ENCODE data around the gene ASCC2.

ASCC2 gene

DNA sequence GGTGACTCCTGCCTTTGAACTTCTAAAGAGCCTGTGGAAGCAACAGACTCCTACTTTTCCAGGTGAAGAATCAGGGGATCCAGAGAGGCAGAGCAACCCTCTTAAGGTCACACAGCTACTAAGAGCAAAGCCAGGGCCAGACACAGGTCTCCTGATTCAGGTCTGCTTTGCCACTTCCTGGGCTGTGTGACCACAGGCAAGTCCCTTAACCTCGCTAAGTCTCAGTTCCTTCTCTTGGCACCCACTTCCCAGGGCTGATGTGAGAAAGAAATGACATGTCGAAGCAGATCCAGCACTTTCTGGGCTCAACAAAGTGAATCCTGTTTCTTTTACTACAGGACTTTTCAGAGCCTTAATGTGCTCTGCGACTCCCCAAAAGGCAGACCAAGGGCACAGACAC lies 40.7 kb downstream of the ASCC2 start:
- H3K9me3 ChIP-seq (ENCODE audit: control insufficient read depth in 1 of 2, low read length in 2 of 2): no peaks in the 10 kb centered on the region
- no peaks in the 10 kb centered on the region for H3K27me3 ChIP-seq (ENCODE audit: control insufficient read depth in 1 of 2, insufficient read depth in 2 of 2, low read length in 2 of 2)
- no peak overlapping the region for H3K4me3 ChIP-seq (ENCODE audit: low read depth in 1 of 2, low read length in 2 of 2)
- H3K9ac ChIP-seq (ENCODE audit: low read depth in 1 of 2, low read length in 2 of 2): no peak overlapping the region
- peaks cover 42 to 87% of the 10 kb centered on the region in 2 donors for H3K36me3 ChIP-seq (ENCODE audit: control insufficient read depth in 1 of 2, insufficient read depth in 2 of 2, low read length in 2 of 2)
- H3K27ac ChIP-seq (ENCODE audit: low read depth, low read length): no peak overlapping the region
- H3K4me1 ChIP-seq (ENCODE audit: control insufficient read depth in 1 of 2, insufficient read depth in 2 of 2, low read length in 2 of 2): peaks cover 11 to 21% of the 10 kb centered on the region in 2 donors

DNA sequence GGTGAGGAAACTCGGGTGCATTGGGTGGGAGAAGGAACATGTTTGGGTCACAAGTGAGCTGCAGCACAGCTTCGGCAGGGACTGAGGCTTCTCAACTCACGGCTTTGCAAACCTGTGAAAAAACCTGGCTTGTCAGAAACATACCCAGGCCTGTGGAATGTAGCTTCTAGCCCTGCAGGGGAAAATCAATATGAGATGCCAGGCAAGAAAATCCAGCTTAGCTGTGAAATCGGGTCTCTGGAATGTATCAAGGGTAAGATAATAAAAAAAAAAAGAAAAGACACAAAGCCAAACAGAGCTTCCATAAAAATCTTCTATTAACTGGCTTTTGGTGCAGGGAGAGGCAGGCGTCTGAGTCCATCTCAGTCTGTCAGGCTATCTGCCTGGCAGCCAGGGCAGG lies 42.4 kb downstream of the ASCC2 start:
- H3K9me3 ChIP-seq (ENCODE audit: control insufficient read depth in 1 of 2, low read length in 2 of 2): no peaks in the 10 kb centered on the region
- H3K27ac ChIP-seq (ENCODE audit: low read depth, low read length): no peak overlapping the region
- H3K9ac ChIP-seq (ENCODE audit: low read depth in 1 of 2, low read length in 2 of 2): no peak overlapping the region
- peaks cover 11 to 21% of the 10 kb centered on the region in 2 donors for H3K4me1 ChIP-seq (ENCODE audit: control insufficient read depth in 1 of 2, insufficient read depth in 2 of 2, low read length in 2 of 2)
- H3K4me3 ChIP-seq (ENCODE audit: low read depth in 1 of 2, low read length in 2 of 2): no peak overlapping the region
- H3K27me3 ChIP-seq (ENCODE audit: control insufficient read depth in 1 of 2, insufficient read depth in 2 of 2, low read length in 2 of 2): no peaks in the 10 kb centered on the region
- peaks cover 33 to 87% of the 10 kb centered on the region in 2 donors for H3K36me3 ChIP-seq (ENCODE audit: control insufficient read depth in 1 of 2, insufficient read depth in 2 of 2, low read length in 2 of 2)

DNA sequence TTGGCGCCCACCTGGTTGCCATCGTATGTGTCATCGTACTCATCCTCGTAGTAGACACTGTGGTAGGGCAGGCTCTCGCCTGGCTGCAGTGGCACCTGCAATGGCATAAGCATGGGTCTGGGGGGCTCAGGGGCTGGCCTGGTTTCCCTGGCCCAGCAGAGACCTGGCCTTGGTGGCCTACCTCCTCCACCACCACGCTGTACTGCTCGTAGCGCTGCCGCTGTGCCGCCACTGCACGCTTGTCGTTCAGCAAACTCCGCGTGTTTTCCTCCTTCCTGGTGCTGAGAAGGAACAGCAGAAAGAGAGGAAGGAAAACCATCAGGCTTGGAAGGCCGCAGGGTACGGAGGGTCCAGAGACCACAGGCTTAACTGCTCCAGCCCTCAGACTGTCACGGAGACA lies 44.7 kb downstream of the ASCC2 start:
- Histone ChIP-seq H3K27ac (ENCODE audit: low read depth, low read length) (no peak overlapping the region), H3K9me3 (ENCODE audit: control insufficient read depth in 1 of 2, low read length in 2 of 2) (no peaks in the 10 kb centered on the region), H3K27me3 (ENCODE audit: control insufficient read depth in 1 of 2, insufficient read depth in 2 of 2, low read length in 2 of 2) (no peaks in the 10 kb centered on the region), H3K4me3 (ENCODE audit: low read depth in 1 of 2, low read length in 2 of 2) (no peak overlapping the region), H3K4me1 (ENCODE audit: control insufficient read depth in 1 of 2, insufficient read depth in 2 of 2, low read length in 2 of 2) (peaks cover 2 to 9% of the 10 kb centered on the region in 2 donors), H3K36me3 (ENCODE audit: control insufficient read depth in 1 of 2, insufficient read depth in 2 of 2, low read length in 2 of 2) (peaks cover 32 to 89% of the 10 kb centered on the region in 2 donors), H3K9ac (ENCODE audit: low read depth in 1 of 2, low read length in 2 of 2) (no peak overlapping the region)

DNA sequence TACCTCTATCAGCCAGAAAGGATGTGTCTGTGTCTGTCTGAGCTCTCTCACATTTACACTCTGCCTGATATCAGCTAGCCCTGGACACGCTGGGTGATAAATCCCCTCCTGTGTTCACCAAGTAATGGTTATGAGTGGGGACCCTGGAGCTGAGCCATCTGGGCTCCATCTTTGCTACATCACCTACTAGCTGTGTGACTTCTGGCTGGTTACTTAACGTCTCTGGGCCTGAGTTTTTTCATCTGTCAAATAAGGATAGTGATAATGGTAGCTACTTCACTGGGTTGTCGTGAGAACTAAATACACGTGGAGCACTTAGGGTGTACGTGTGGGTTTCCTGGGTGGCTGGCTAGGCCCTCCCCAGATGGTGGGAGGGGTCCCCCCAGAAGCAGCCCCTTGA lies 48.0 kb downstream of the ASCC2 start:
- H3K4me3 ChIP-seq (ENCODE audit: low read depth in 1 of 2, low read length in 2 of 2): no peak overlapping the region
- H3K4me1 ChIP-seq (ENCODE audit: control insufficient read depth in 1 of 2, insufficient read depth in 2 of 2, low read length in 2 of 2): no peaks in the 10 kb centered on the region
- peaks cover 36 to 71% of the 10 kb centered on the region in 2 donors for H3K36me3 ChIP-seq (ENCODE audit: control insufficient read depth in 1 of 2, insufficient read depth in 2 of 2, low read length in 2 of 2)
- no peak overlapping the region for H3K9ac ChIP-seq (ENCODE audit: low read depth in 1 of 2, low read length in 2 of 2)
- no peaks in the 10 kb centered on the region for H3K9me3 ChIP-seq (ENCODE audit: control insufficient read depth in 1 of 2, low read length in 2 of 2)
- H3K27me3 ChIP-seq (ENCODE audit: control insufficient read depth in 1 of 2, insufficient read depth in 2 of 2, low read length in 2 of 2): no peaks in the 10 kb centered on the region
- no peak overlapping the region for H3K27ac ChIP-seq (ENCODE audit: low read depth, low read length)

DNA sequence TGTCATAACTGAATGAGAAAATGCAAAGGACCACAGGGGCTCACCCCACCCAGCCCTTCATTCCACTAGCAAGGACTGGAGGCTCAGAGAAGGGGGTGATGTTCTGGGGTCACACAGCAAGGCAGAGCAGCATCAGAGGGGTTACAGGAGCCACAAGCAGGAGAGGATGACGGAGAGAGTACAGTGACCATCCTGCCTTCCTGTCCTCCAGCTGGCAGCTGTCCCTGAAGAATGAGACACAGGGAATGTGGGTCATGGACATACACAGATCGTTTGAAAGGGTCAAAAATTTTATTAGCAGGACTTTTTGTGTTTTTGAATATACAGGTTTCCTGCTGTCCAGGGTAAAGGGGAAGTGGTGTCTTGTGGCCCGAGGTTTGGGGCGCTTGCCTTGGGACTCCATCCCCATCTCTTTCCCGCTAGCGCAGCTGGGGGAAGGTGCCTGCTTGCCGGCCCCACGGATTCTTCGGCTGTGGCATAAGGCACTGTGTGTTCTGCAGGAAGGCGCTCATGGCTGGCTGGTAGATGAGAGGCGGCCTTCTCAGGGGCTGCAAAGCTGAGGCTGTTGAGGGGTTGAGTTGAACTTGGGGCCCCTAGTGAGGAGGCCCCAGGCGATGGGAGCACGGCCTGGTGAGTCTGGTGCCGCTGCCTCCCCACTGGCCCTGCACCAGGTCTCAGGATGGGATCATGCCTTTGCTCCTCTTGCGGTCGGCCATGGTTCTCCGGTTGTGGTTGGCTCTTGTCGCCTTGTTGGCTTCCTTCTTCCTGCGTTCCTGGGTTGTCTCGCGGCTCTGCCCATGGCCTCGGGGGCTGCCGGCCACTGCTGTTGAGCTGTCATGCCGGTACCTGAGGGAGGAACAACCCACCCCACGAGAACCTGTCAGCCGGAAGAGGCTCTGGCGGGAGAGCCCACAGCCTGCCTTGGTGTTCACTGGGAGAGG lies 49.5 kb downstream of the ASCC2 start:
- Histone ChIP-seq H3K27ac (ENCODE audit: low read depth, low read length) (no peak overlapping the region), H3K9me3 (ENCODE audit: control insufficient read depth in 1 of 2, low read length in 2 of 2) (no peaks in the 10 kb centered on the region), H3K9ac (ENCODE audit: low read depth in 1 of 2, low read length in 2 of 2) (no peak overlapping the region), H3K36me3 (ENCODE audit: control insufficient read depth in 1 of 2, insufficient read depth in 2 of 2, low read length in 2 of 2) (peaks cover 32 to 63% of the 10 kb centered on the region in 2 donors), H3K4me3 (ENCODE audit: low read depth in 1 of 2, low read length in 2 of 2) (no peak overlapping the region), H3K27me3 (ENCODE audit: control insufficient read depth in 1 of 2, insufficient read depth in 2 of 2, low read length in 2 of 2) (no peaks in the 10 kb centered on the region), H3K4me1 (ENCODE audit: control insufficient read depth in 1 of 2, insufficient read depth in 2 of 2, low read length in 2 of 2) (peaks cover 0 to 6% of the 10 kb centered on the region in 2 donors)

DNA sequence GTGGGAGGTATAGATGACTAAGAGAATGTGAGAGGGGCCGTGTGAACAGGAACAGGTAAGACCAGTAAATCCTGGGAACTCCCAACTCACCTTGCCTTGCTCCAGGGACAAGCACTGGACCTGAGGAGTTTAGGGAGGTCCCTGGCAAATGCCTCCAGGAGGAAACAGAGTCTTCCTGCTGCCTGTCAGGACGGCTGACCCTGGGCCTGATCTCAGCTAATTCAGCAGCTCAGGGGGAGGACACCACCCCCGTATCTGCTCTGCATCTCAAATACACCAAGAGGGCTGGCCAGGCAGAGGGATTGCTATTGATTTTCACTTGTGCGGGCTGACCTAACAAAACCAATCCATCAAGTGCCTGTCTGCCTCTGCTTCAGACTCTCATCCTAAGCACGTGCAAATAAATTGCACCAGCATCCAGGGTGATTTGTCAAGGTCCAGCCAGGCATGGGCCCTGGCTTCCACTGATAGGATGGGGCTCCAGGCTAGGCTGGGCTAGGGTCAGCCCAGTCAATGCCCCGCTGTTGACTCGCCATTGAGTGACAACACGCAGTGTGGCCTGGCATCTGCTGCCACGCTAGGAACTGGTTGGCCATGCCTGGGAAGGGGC lies 50.6 kb downstream of the ASCC2 start:
- H3K27ac ChIP-seq (ENCODE audit: low read depth, low read length): no peak overlapping the region
- no peaks in the 10 kb centered on the region for H3K9me3 ChIP-seq (ENCODE audit: control insufficient read depth in 1 of 2, low read length in 2 of 2)
- H3K4me1 ChIP-seq (ENCODE audit: control insufficient read depth in 1 of 2, insufficient read depth in 2 of 2, low read length in 2 of 2): peaks cover 3 to 8% of the 10 kb centered on the region in 2 donors
- H3K9ac ChIP-seq (ENCODE audit: low read depth in 1 of 2, low read length in 2 of 2): no peak overlapping the region
- peaks cover 24 to 52% of the 10 kb centered on the region in 2 donors for H3K36me3 ChIP-seq (ENCODE audit: control insufficient read depth in 1 of 2, insufficient read depth in 2 of 2, low read length in 2 of 2)
- H3K27me3 ChIP-seq (ENCODE audit: control insufficient read depth in 1 of 2, insufficient read depth in 2 of 2, low read length in 2 of 2): no peaks in the 10 kb centered on the region
- no peak overlapping the region for H3K4me3 ChIP-seq (ENCODE audit: low read depth in 1 of 2, low read length in 2 of 2)

DNA sequence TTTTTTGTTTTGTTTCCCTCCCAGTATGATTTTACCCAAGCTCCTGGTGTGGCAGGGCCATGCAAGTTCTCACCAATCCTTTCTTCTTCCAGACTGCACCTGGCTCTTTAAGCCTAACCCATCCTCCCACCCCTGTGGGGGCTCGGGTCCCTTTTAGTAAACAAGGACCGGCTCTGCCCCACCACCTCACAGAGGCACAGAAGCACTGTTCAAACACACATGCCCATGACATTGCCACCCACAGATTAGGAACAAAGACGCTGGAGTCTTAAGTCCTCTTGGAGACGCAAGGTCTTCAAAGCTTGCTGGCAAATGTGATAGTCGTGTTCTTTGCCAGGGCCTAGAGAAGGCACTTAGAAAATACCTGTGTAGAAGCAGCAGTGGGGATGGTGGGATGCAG lies 52.0 kb downstream of the ASCC2 start:
- Histone ChIP-seq H3K36me3 (ENCODE audit: control insufficient read depth in 1 of 2, insufficient read depth in 2 of 2, low read length in 2 of 2) (peaks cover 19 to 38% of the 10 kb centered on the region in 2 donors), H3K9ac (ENCODE audit: low read depth in 1 of 2, low read length in 2 of 2) (no peak overlapping the region), H3K27ac (ENCODE audit: low read depth, low read length) (no peak overlapping the region), H3K4me3 (ENCODE audit: low read depth in 1 of 2, low read length in 2 of 2) (no peak overlapping the region), H3K4me1 (ENCODE audit: control insufficient read depth in 1 of 2, insufficient read depth in 2 of 2, low read length in 2 of 2) (peaks cover 16 to 21% of the 10 kb centered on the region in 2 donors), H3K27me3 (ENCODE audit: control insufficient read depth in 1 of 2, insufficient read depth in 2 of 2, low read length in 2 of 2) (no peaks in the 10 kb centered on the region), H3K9me3 (ENCODE audit: control insufficient read depth in 1 of 2, low read length in 2 of 2) (no peaks in the 10 kb centered on the region)

DNA sequence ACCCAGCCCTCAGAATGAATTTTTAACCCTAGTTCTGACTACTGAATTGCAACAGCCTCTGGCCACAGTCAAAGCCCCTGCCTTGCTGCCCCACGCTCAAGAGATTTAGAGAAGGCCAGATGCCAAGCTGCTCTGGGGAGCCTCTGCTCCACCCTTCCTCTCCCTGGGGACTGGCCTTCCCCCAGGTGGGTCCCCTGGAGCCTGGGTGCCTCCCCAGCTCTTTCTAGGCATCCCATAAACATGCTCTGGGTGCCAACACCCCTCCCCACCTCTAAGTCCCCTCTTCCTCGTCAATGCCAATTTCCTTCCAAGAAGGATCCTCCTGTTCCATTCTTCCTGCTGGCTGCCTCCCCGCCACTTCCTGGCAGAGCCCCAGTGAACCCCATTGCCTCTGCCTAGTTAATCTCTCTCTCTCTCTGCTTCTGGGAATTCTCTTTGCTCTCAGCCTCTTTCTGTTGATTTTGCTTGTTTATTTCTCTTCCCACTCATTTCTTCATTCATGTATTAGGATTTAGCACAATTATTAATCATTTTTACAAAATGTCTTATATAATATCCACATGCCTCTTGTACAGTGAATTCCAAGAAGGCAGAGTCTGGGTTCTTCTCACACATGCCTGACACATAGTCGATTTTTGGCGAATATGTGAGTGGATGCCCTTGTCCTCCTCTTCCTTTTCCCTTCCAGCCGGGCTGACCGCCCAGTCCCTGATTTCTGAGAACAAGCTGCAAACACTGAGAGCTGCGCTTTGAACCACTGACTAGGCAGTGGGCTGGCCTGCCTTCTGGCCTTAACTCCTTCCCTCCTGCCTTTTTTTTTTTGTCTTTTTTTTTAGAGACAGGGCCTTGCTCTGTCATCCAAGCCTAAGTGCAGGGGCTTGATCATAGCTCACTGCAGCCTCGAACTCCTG lies 53.4 kb downstream of the ASCC2 start:
- Histone ChIP-seq H3K27ac (ENCODE audit: low read depth, low read length) (peak overlapping the region; percentile 31), H3K9me3 (ENCODE audit: control insufficient read depth in 1 of 2, low read length in 2 of 2) (no peaks in the 10 kb centered on the region), H3K4me1 (ENCODE audit: control insufficient read depth in 1 of 2, insufficient read depth in 2 of 2, low read length in 2 of 2) (peaks cover 21 to 29% of the 10 kb centered on the region in 2 donors)

DNA sequence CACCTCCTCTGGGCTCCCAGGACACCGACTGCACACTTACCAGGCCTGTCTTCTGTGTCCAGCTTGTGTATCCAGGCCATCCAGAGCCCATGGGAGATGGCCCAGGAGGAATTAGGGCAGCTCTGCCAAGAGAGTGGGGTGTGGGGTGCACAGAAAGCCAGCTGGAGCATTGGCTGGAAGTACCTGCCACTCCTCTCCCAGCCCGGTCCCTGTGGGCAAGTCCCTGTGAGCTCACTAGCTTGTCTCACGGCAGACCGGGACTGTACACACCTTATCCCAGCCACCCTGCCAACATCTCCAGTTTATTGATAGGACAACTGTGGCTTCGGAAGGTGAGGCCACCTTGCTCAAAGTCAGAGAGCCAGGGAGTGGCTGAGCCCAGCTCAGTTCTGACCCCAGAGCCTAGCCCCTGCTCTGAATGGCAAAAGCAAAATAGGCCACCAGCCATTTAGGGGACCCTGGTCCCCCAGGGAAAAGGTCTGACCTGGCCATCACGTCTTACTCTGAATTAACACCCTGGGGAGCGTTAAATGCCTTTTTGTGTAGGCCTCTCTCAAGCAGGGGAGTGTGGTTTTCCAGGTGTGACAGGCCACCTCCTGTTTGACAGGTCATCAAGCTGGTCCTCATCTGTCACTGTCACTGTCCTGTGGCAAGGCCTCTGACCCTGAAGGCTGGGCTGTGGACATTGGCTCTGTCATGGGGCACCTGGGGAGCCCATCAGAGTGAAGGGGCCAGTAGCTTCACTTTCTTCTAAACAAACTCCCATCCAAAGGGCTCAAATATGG lies 55.8 kb downstream of the ASCC2 start:
- Histone ChIP-seq H3K9me3 (ENCODE audit: control insufficient read depth in 1 of 2, low read length in 2 of 2) (no peaks in the 10 kb centered on the region), H3K9ac (ENCODE audit: low read depth in 1 of 2, low read length in 2 of 2) (no peak overlapping the region), H3K36me3 (ENCODE audit: control insufficient read depth in 1 of 2, insufficient read depth in 2 of 2, low read length in 2 of 2) (peaks cover under 1 to 2% of the 10 kb centered on the region in 2 donors), H3K4me1 (ENCODE audit: control insufficient read depth in 1 of 2, insufficient read depth in 2 of 2, low read length in 2 of 2) (peaks cover 30 to 40% of the 10 kb centered on the region in 2 donors), H3K4me3 (ENCODE audit: low read depth in 1 of 2, low read length in 2 of 2) (no peak overlapping the region), H3K27me3 (ENCODE audit: control insufficient read depth in 1 of 2, insufficient read depth in 2 of 2, low read length in 2 of 2) (no peaks in the 10 kb centered on the region), H3K27ac (ENCODE audit: low read depth, low read length) (no peak overlapping the region)

More for the DNA sequence above, 53.4 kb downstream of the ASCC2 start:
- peaks cover 19 to 25% of the 10 kb centered on the region in 2 donors for H3K36me3 ChIP-seq (ENCODE audit: control insufficient read depth in 1 of 2, insufficient read depth in 2 of 2, low read length in 2 of 2)
- no peak overlapping the region for H3K9ac ChIP-seq (ENCODE audit: low read depth in 1 of 2, low read length in 2 of 2)
- no peak overlapping the region for H3K4me3 ChIP-seq (ENCODE audit: low read depth in 1 of 2, low read length in 2 of 2)
- no peaks in the 10 kb centered on the region for H3K27me3 ChIP-seq (ENCODE audit: control insufficient read depth in 1 of 2, insufficient read depth in 2 of 2, low read length in 2 of 2)
